GM18861 (cell line): ENCODE data around the gene AKR1C2.
"Not testable (repeated sequence)": the region's sequence is repeated elsewhere in the genome, so short reads cannot be mapped to it uniquely, and the experiment has no call there.

Source experiments
- ATAC-seq: cut with Tn5 transposase; IDR thresholded peaks from one replicate; pipeline ENCODE4 v1.9.1; 2021; ENCODE audit not compliant: unreplicated experiment

AKR1C2 gene

DNA sequence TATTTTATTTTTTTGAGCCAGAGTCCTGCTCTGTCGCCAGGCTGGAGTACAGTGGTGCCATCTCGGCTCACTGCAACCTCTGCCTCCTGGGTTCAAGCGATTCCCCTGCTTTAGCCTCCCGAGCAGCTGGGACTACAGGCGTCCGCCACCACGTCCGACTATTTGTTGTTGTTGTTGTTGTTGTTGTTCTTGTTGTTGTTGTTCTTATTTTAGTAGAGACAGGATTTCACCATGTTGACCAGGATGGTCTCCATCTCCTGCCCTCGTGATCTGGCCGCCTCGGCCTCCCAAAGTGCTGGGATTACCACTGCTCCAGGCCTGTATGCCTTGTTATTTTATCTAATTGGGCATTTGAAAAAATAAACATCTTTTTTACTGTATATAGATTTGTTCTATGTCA, 42.1 kb downstream of the AKR1C2 start:
- not testable (repeated sequence) for ATAC-seq

DNA sequence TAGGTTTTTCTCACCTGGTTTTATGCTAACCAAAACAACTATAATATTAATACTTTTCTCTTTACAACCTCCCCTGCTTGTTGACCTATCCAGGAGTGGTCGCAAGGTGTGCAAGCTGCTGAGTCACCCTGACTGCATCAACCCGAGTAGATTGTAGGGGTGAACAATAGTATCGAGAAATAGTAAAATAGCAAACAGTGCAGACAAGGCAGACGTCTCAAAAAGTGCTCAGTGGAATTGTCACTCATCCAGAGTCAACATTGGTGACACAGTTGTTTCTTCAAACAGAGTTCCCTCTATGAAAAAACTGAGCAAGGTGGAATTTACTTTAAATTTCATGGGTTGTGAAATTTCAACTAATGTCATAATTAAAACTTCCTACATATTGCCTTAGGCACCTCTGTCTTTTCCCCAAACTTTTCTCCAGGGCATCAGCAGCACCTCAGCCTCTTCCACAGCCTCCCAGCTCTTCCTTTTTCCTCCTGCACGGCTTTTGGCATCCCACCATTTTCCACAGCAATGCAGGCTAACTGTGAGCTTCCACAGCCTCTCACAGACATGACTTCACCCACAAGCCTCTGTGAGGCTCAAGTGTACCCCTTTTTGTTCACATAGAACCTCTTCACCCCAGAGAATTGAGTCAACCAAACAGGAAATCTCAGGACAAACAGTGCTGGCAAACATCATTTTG, 46.6 kb downstream of the AKR1C2 start:
- ATAC-seq, result not testable (repeated sequence)

DNA sequence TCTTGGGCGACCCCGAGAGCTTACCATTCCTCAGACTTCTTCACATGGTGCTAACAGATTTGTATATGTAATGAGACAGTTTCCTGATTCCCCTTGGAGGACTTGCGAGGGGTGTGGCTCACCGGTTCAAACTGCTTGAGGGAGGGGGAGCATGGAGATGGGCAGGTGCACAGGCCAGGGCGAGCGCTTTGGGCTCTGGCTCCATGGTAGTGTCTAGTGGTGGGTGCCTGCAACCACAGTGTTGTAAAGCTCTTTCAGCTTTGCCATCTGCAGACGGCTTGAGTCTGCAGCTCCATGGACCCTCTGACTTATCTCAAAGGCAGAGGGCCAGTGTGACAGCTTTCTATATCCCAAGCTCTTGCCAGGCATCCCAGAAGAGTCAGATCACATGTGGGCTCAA, 47.6 kb downstream of the AKR1C2 start:
- ATAC-seq, result not testable (repeated sequence)

DNA sequence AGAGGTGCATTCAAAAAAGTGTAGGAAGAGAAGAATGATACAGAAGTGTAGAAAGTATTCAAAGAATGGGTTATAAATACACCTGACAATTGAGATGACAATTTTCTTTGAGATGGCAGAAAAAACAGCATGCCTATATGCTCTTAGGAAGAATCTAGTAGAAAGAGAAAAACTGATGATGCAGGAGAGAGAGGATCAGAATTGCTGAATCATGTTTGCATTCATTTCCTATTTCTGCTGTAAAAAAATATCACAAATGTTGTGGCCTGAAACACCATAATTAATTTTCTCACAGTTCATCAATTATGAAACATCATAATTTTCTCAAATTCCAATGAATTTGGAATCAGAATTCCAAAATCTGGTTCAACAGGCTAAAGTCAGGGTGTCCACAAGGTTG, 50.3 kb downstream of the AKR1C2 start:
- no peak for ATAC-seq

DNA sequence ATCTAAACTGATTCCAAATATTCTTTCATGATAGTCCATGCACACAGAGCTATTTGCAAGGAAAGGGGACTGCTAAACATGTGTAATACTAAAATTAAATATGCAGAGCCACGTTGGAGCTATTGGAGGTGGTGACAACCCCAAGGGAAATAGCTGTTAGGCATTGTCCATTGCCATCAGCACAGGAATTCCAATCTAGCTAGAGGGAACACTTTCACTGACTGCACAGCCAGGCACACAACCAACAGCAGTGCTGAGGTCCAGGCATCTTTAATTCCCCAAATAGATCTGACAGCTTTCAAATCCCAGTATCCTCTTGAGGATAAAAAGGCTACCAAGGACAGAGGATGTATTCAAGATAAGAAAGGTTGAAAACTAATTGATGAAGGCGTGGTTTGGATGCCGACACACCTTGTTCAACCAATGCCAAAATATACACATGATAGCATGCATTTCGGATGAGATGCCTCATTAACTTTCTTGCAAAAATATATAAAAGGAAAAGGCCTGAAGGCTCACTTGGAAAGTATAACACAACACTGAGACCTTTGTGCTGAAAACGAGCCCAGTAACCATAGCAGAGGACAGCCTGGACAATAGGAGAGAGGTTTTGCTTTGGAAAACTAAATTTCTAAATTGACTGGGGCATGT, 52.0 kb downstream of the AKR1C2 start:
- not testable (repeated sequence) for ATAC-seq

DNA sequence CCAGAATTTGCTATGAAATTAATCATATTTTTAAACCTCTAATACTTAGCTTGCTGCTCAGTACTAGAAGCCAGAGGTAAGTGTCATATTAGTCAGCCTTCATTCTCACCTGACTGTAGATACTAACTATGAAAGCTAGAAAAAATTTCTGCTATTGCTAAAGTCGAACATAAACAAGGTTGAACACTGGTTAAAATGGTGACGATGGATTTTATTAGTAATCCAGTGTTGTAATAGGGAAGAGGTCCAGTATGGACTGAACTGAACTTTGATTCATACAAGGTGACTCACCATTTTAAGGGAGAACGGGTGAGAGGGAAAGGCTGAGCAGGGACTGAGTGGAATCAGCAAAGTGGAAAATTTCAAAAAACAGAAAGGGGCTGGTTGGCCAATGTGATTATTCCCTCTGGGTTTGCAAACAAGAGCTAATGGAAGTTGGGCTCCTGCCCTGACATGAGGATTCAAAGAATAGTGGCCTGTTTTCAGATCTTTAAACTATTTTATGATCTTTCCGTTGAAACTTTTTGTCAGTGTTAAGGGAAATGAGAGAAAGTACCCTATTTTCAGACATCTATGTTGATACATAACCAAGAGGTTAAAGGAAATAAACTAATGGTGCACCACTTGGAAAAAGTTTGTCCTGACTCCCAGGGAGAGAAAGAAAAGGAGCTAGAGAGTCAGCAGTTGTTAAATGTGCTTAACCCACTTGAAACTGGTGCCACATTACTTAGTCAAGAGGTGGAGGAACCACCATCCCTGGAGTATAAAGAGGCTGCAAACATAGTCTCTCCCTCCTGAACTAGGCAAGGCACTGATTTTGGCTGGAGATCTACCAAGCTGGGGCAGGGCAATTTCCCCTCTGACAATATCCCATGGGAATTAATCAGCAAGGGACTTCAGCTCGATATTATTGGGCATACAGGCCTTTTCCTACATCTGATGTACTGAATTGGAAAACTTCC, 55.7 kb downstream of the AKR1C2 start:
- no peak for ATAC-seq

DNA sequence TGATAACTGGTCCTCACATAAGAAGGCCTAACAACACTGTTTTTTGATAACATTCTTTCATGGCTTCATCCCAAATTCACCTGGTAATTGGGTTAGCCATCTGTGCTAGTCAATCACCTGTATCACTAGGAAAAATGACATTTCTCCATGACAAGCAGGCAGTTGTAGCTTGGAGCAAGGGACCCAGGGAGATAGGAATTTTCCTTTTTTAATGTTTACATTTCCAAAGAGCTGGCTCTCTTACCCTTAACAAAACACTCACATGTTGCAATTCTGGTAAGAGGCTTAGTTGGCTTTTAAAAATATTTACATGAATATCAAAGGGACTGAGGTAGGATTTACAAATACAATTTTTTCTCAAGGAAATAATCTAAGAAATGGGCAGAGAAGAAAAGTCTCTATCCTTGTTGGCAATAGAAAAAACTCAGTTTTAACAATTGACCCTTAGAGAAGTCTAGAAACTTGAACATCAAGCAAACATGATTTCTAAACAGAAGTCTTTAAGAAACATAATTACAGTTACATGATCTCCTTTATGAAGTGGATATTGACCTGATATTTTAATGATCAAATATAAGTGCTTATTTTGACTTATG, 56.5 kb downstream of the AKR1C2 start:
- ATAC-seq, result no peak

DNA sequence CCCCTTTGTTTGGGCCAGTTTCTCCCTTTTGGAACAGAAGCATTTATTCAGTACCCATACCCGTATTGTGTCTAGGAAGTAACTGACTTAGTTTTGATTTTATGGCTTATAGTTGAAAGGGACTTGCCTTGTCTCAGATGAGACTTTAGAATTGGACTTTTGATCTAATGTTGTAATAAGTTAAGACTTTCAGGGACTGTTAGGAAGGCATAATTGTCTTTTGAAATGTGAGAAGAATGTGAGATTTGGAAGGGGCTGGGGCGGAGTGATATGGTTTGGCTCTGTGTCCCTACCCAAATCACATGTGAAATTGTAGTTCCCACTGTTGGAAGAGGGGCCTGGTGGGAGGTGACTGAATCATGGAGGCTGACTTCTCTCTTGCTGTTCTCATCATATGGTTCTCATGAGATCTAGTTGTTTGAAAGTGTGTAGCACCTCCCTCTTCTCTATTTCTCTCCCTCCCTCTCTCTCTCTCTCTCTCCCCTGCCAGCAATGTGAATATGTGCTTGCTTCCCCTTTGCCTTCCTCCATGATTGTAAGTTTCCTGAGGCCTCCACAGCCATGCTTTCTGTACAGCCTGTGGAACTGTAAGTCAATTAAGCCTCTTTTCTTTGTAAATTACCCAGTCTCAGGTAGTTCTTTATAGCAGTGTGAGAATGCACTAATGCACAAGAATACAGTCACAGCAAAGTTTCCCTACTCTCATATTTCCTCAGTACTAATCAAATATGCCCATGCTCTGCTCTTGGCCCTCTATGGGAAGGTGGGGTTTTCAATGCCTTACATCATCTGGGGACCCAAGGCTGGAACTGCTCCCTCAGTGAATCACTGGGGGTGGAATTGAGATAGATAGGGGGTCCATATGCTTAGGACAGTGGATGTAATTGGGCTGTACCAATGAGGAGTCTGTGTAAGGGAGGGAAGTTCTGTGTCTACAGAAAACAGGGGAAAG, 57.6 kb downstream of the AKR1C2 start:
- ATAC-seq, result no peak

DNA sequence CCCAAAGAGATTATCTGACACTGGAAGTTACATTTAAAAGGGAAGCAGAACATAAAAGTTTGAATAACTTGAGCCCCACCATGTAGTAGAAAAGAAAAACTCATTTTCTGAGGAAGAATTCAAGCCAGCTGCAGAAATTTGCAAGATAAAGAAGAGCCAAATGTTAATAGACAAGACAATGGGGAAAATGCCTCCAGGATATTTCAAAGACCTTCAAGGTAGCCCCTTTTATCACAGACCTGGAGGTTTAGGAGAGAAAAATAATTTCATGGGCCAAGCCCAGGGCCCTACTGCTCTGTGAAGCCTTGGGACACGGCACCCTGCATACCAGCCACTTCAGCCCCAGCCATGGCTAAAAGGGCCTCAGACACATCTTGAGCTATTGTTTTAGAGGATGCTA, 58.8 kb downstream of the AKR1C2 start:
- ATAC-seq, result no peak

DNA sequence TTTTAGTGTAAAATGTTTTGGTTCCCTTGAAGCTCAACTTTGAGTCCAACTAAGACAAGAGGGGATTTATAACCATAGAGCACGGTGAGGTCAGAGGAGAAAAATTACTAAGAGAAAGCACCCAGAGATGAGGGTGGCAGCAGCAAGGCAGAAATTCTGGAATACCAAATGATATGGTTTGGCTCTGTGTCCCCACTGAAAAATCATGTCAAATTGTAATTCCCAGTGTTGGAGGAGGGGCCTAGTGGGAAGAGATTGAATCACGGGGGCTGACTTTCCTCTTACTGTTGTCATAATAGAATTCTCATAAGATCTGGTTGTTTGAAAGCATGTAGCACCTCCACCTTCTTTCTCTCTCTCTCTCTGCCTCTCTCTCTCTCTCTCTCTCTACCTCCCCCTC, 59.8 kb downstream of the AKR1C2 start:
- ATAC-seq, result no peak

DNA sequence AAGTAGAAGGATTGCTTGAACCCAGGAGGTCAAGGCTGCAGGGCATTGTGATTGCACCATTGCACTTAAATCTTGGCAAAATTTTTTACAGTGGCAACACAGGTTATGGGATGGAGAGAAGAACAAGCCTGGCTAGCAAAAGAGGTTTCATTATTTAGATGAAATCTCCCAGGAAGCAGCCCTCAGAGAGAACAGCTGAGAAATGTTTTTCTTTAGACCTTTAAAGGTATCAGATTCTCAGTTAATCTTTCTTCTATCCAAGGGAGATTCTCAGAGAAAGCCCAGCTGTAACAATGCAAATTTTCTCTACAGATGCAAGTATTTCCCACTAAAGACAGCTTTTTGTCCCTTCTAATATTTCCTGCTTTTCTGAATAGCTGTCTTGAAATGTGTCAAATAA, 60.2 kb downstream of the AKR1C2 start:
- not testable (repeated sequence) for ATAC-seq

DNA sequence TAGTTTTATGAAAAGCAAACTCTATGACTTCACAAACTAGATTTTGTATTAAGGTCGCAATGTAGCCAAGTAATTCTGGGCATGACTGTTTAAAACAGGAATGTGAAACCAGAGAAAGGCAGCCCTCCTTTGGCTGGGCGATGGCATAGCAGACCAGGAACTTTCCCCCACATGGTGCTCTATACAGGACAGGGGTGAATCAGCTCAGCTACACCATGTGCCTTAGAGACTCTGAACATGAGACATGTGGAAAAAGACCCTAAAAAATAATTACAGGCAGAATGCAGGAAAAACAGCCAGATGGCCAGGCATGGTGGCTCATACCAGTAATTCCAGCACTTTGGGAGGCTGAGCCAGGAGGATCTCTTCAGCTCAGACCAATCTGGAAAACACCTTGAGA, 60.7 kb downstream of the AKR1C2 start:
- ATAC-seq, result not testable (repeated sequence)

DNA sequence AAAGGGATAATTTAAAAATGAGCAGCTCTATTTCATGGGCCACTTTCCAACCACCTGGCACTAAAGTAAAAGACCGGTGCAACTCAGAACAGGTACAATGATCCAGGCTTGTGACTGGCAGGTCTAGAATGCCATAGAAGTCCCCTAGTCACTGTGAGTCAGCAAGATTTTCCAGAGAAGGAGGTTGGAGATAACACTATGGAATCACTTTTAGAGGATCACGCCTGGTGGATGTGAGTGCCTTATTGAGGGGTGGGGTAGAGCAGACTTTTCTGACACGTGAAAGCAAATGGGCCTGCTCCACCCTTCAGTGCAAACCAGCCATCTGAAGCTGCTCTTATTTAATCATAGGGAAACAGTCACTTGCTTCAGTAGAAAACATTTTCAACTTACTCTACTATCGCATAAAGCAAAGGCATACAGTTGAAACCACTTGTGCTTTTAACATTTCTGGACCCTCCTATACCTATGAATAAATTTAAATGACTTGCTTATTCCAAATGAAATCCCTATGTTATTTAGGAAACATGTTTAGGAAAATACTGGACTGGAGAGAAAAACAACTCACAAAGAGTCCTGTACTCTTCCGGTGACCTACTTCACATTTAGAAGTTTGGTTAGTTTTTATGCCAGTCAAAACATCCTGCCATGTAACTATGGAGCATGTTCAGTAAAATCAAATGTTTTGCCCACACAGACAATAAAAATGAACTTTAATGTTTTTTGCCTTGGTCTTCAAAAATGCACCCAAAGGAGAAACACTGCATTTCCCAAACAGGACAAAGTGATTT, 61.9 kb downstream of the AKR1C2 start:
- ATAC-seq, result no peak

DNA sequence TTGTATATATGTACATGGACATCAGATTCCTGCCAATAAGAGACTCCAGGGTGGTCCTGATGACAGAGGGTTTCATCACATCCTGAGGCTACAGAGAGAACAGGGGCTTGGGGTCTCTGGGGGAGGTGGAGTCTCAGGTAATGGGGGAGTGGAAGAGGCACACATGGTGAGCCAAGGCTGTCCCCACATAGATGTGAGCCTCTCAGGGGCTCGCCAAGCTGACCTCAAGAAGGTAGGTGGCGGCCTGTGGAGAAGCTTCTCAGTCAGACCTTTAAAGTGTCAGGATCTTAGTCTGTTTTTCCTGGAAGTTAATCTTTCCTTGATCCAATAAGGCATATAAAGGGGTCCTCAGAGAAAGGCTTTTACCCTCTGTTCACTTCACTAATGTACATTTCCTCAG, 62.7 kb downstream of the AKR1C2 start:
- ATAC-seq, result not testable (repeated sequence)

DNA sequence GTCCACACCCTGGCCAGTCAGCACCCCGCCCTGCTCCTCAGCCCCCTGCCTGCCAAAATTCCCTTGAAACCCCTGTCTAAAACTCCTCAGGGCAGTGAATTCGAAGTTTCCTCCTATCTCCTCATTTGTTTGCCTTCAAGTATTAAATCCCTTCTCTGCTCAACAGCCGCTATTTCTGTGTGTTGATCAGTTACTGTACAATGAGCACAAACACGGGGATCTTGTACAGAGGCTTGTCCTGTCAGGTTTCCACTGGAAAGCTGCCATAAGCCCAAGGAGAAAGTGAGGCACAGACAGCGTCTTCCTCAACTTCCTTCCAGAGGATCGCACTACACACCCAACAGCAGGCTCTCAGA, 63.6 kb downstream of the AKR1C2 start:
- ATAC-seq, result not testable (repeated sequence)

DNA sequence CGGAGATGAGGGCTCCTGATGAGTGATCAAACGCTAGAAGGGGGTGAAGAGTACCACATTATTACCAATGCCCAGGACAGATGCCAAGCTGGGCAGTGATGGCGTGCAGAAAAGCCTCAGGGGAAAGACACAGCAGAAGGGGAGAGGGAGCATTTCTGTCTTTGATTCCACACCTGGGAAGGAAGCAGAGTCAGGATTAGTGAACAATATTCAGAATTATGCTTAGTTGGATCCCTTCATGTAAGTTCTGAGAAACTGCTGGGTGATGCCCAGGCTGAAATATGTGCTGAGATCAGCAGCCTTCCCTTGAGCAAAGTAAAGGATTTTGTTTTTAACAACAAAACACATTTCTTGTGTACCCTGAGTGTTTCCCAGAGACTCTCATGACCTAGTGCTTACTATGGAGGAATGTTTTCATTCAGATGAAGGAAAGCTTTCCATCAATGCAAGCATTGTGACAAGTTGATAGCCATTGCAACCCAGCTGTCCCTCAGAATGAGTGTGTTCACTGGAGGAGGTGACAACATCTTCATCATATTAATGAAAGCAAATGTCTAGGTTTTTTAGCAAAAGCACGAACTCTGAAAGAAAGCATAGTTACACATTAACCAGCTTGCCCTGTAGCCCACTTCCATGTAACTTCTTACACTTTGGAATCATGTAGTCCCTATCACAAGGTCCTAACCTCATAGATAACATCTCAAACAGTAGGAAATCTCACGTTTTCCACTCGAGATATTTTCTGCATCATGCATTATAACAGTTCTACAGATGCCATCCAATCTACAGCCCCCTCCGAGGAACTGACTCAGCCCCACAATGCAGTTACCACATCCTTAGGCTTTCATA, 64.2 kb downstream of the AKR1C2 start:
- ATAC-seq, result no peak
